ENCODE data around the gene OR2L13. TPM values are rescaled to one million over a fixed set of nuclear protein-coding genes. Genes with fewer than 3 reads are reported as not detected.

The OR2L13 gene
- total RNA-seq, 2 experiments from 2014 or later: not detected

GRCh38 chr1:248047008-248047407, 48.0 kb upstream of the OR2L13 start:
- H3K27ac Mint-ChIP-seq: no peak overlapping the region
- Histone ChIP-seq H3K36me3 (ENCODE audit: insufficient read depth, low read length) (no peaks in the 10 kb centered on the region), H3K4me1 (ENCODE audit: insufficient read depth, low read length) (no peaks in the 10 kb centered on the region), H3K27ac (ENCODE audit: low read depth in 1 of 2, low read length in 2 of 2) (no peak overlapping the region), H3K9me3 (ENCODE audit: control insufficient read depth in 1 of 2, insufficient read depth in 1 of 2, low read length in 2 of 2) (peaks cover 0 to 11% of the 10 kb centered on the region in 2 experiments), H3K4me3 (ENCODE audit: low read length) (no peak overlapping the region), H3K27me3 (ENCODE audit: control insufficient read depth in 1 of 2, insufficient read depth in 2 of 2, low read length in 2 of 2) (no peaks in the 10 kb centered on the region)
- H3K4me3 Mint-ChIP-seq: no peak overlapping the region
- ChIA-PET CTCF (no interaction called here), POLR2A (no interaction called here)
- TF ChIP-seq CTCF (IDR thresholded peaks at IDR 0.05): no peak
- DNase-seq (no peak), ATAC-seq (ENCODE audit: poor library complexity) (no peak)
- H3K27me3 Mint-ChIP-seq: no peaks in the 10 kb centered on the region
- H3K9me3 Mint-ChIP-seq: peaks cover 14% of the 10 kb centered on the region
- H3K4me1 Mint-ChIP-seq (ENCODE audit: low read depth): no peaks in the 10 kb centered on the region
- intact Hi-C loops (cut with DNase I, micrococcal nuclease): no loop called here
- no peaks in the 10 kb centered on the region for H3K36me3 Mint-ChIP-seq (ENCODE audit: low read depth)

- peaks cover 0 to 11% of the 10 kb centered on the region in 2 experiments for H3K9me3 ChIP-seq (ENCODE audit: control insufficient read depth in 1 of 2, insufficient read depth in 1 of 2, low read length in 2 of 2)
- CTCF ChIA-PET: no interaction called here
- intact Hi-C loops (cut with DNase I, micrococcal nuclease): no loop called here
- POLR2A ChIA-PET: interaction anchor here (0.7 kb wide), 1 partner anchor 45 kb away, joined by 3 read pairs; no protein-coding TSS in a partner anchor
- peaks cover 17% of the 10 kb centered on the region for H3K9me3 Mint-ChIP-seq
- H3K27me3 ChIP-seq (ENCODE audit: control insufficient read depth in 1 of 2, insufficient read depth in 2 of 2, low read length in 2 of 2): no peaks in the 10 kb centered on the region
- no peak overlapping the region for H3K4me3 ChIP-seq (ENCODE audit: low read length)
- H3K4me3 Mint-ChIP-seq: no peak overlapping the region
- H3K27ac ChIP-seq (ENCODE audit: low read depth in 1 of 2, low read length in 2 of 2): no peak overlapping the region
- TF ChIP-seq CTCF (IDR thresholded peaks at IDR 0.05): no peak
- no peaks in the 10 kb centered on the region for H3K36me3 Mint-ChIP-seq (ENCODE audit: low read depth)
- ATAC-seq (ENCODE audit: poor library complexity) (no peak), DNase-seq (no peak)
- no peak overlapping the region for H3K27ac Mint-ChIP-seq
- no peaks in the 10 kb centered on the region for H3K36me3 ChIP-seq (ENCODE audit: insufficient read depth, low read length)
- no peaks in the 10 kb centered on the region for H3K4me1 Mint-ChIP-seq (ENCODE audit: low read depth)
- no peaks in the 10 kb centered on the region for H3K27me3 Mint-ChIP-seq
- no peaks in the 10 kb centered on the region for H3K4me1 ChIP-seq (ENCODE audit: insufficient read depth, low read length)
Measured at GRCh38 chr1:248054671-248055070, 40.3 kb upstream of the OR2L13 start.

GRCh38 chr1:248055261-248055660, 39.7 kb upstream of the OR2L13 start:
- no peak overlapping the region for H3K27ac ChIP-seq (ENCODE audit: low read depth in 1 of 2, low read length in 2 of 2)
- H3K4me3 ChIP-seq (ENCODE audit: low read length): no peak overlapping the region
- Mint-ChIP-seq H3K27me3 (no peaks in the 10 kb centered on the region), H3K4me3 (no peak overlapping the region), H3K36me3 (ENCODE audit: low read depth) (no peaks in the 10 kb centered on the region), H3K9me3 (peaks cover 17% of the 10 kb centered on the region), H3K27ac (no peak overlapping the region), H3K4me1 (ENCODE audit: low read depth) (no peaks in the 10 kb centered on the region)
- TF ChIP-seq CTCF (IDR thresholded peaks at IDR 0.05): no peak
- peaks cover 0 to 11% of the 10 kb centered on the region in 2 experiments for H3K9me3 ChIP-seq (ENCODE audit: control insufficient read depth in 1 of 2, insufficient read depth in 1 of 2, low read length in 2 of 2)
- ChIA-PET POLR2A (interaction anchor here (0.7 kb wide), 1 partner anchor 46 kb away, joined by 3 read pairs; no protein-coding TSS in a partner anchor), CTCF (no interaction called here)
- no peaks in the 10 kb centered on the region for H3K4me1 ChIP-seq (ENCODE audit: insufficient read depth, low read length)
- no peak for DNase-seq
- intact Hi-C loops (cut with DNase I, micrococcal nuclease): no loop called here
- no peak for ATAC-seq (ENCODE audit: poor library complexity)
- H3K27me3 ChIP-seq (ENCODE audit: control insufficient read depth in 1 of 2, insufficient read depth in 2 of 2, low read length in 2 of 2): no peaks in the 10 kb centered on the region
- H3K36me3 ChIP-seq (ENCODE audit: insufficient read depth, low read length): no peaks in the 10 kb centered on the region
